ENCODE measurements around the gene USP24.
"Not testable (repeated sequence)": the region's sequence is repeated elsewhere in the genome, so short reads cannot be mapped to it uniquely, and the experiment has no call there.

USP24 gene

DNA sequence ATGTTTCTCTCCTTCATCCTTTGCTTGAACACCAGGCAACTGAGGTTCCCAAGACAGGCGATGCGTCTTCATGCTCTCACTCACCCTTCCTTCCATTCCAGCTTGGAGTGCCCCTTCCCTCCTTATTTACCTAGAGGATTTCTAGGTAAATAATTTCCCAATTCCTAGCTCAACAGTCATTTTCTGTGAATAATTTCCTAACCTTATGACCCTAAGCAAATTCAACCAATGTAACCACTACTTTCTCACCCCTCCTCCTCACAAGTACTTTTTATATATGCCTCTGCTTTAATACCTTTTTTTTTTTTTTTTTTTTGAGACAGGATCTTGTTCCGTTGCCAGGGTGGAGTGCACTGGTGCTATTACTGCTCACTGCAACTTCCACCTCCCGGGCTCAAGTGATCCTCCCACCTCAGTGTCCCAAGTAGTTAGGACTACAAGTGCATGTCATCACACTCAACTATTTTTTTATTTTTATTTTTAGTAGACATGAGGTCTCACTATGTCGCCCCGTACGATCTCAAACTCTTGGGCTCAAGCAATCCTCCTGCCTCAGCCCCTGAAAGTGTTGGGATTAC lies 86.7 kb downstream of the USP24 start:
- no peak for DNase-seq (ENCODE audit: low read depth in 3 of 3, low spot score in 1 of 3)

DNA sequence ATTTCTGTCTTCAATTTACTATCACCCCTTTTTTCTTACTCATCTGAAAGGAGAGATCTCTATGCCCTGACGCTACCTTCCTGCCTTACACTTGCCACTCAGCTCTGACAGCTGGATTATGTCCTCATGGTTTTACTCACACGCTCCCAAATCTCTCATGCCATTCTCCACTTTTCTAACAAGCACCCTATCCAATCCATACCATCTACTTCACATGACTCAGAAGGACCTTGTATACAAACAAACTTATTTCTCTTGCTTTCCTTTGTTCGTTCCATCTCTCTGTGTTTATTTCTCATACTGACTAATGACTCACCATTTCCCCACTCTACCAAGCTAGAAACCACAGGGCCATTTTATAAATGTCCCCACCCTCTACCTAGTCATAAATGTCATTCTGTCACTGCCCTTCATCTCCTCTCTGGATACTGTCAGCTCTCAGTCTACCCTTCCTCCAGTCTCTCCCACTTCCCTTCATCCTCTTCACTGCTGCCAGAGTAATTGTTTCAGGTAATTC lies 87.3 kb downstream of the USP24 start:
- DNase-seq (ENCODE audit: low read depth in 3 of 3, low spot score in 1 of 3) = no peak

DNA sequence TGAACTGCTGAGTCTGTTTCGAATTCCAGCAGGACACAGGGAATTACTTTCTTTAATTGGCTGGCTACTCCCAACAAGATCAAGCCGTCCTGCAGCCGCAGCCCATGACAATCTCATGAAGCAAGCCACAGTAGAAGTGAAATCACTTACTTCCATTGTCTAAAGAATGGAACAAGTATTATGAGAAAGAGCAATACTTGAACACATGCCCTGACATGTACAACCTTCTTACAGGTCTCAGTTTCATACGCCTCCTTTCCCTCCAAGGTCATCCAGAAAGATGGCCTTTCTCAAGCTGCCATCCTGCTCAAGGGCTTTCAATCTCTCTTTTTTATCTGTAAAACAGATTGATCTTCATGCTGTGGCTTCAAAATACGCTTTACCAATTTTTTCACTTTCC lies 90.7 kb downstream of the USP24 start:
- DNase-seq (ENCODE audit: low read depth in 3 of 3, low spot score in 1 of 3) = no peak

DNA sequence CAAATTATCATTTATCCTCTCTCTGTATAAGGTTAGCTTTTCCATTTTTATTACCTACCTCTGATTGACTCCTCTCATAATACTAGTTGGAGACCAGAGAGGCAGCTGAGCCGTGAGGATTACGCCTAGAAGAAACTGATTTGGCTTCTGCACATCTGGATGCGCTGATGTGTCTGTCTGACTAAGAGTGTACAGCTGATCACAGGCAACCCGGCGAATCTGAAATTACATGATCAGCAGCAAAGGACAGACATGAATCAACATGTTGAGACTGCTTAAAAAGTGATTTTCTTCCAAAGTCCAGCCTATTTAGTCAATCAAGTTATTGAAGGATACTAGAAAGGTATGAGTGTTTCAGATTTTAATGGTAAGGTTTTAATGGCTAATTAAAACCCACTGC lies 94.6 kb downstream of the USP24 start:
- DNase-seq (ENCODE audit: low read depth in 3 of 3, low spot score in 1 of 3) = no peak

DNA sequence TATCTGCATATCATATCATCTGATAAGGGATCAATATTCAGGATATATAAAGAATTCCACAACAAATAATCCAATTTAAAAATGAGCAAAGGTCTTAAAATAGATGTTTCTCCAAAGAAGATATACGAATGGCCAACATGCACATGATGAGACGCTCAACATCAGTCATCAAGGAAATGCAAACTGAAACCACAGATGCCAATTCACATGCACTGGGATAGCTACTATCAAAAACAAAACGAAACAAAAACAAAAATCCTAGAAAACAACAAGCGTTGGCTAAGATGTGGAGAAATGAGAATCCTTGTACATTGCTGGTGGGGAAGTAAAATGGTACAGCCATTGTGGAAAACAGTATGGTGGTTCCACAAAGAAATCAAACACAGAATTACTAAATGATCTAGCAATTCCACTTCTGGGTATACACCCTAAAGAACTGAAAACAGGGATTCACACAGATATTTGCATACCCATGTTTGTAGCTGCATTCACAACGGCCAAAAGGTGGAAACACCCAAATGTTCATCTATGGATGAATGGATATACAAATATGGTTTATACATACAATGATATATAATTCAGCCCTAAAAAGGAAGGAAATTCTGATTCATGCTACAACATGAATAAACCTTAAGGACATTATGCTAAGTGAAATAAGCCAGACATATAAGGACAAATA lies 96.4 kb downstream of the USP24 start:
- DNase-seq (ENCODE audit: low read depth in 3 of 3, low spot score in 1 of 3) = no peak

DNA sequence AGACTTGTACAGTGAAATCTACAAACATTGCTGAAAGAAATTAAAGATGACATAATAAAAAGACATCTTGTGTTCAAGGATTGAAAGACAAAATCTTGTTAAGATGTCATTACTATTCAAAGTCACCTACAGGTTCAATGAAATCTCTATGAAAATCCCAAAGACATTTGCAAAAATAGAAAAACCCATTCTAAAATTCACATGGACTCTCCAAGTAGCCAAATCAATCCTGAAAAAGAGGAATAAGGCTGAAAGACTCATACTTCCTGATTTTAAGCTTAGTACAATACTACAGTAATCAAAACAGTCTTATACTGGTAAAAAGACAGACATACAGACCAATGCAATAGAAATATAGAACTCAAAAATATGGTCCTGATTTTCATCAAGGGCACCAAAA lies 97.2 kb downstream of the USP24 start:
- no peak for DNase-seq (ENCODE audit: low read depth in 3 of 3, low spot score in 1 of 3)

DNA sequence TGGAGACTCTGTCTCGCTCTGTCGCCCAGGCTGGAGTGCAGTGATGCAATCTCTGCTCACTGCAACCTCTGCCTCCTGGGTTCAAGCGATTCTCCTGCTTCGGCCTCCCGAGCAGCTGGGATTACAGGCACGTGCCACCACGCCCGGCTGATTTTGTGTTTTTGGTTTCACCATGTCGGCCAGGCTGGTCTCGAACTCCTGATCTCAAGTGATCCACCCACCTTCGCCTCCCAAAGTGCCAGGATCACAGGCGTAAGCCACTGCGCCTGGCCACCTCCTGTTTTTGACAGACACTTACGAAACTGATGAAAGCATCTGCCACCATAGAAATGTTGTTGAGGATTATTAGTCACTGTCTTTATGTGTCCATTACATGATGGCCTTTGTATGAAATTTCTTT lies 106.2 kb downstream of the USP24 start:
- DNase-seq (ENCODE audit: low read depth in 3 of 3, low spot score in 1 of 3) = not testable (repeated sequence)

DNA sequence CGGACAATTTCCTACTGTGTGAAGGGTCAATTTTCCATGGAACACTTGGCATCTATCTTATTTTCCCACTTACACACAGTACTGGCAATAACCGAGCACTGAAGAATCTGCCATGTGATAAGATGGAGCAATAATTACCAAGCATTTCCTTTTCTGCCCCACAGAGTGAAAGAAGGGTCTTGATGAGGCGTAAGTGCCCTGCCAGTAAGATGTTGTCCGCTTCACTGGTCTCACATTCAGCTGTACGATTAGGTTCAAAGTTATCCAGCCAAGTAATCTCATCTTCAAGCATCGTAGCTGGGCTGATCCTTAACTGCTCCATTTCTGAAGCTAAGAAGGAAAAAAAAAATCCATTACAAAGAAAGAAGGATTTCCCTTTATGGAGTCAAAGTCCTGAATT lies 108.1 kb downstream of the USP24 start:
- no peak for DNase-seq (ENCODE audit: low read depth in 3 of 3, low spot score in 1 of 3)

DNA sequence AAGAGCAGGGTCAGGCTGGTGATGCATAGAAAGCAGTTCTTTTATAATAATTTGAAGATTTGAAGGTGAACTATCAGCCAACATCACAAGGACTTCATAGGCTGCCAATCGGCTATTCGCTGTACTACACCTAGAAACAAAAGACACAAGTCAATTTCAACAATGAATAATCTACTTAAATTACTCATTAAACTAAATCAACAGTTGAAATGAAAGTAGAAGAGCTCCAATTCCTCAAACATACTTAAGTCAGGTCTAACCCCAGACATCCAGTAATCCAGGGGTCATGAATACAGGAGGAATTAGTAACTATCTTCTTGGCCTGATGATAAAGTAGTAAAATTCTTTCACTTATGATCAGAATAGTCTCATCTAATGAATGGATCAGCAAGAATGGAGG lies 111.3 kb downstream of the USP24 start:
- no peak for DNase-seq (ENCODE audit: low read depth in 3 of 3, low spot score in 1 of 3)

DNA sequence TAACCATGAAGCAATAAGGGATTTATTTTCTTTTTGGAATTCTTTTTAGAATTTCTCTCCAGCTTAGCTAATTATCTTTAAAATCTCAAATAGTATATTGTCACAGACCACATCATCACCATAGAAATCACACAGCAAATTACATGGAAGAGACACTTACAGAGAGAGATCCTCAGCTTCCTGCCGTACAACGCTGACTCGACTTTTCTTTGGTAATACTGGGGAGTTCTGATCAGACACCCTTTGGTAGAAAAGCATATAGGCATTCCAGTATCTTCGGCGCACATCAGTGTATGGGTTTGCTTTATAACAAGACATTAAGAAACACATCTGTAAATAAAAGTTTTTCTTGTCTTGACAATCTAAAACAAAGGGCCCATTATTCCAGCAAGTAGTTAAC lies 120.1 kb downstream of the USP24 start:
- no peak for DNase-seq (ENCODE audit: low read depth in 3 of 3, low spot score in 1 of 3)

DNA sequence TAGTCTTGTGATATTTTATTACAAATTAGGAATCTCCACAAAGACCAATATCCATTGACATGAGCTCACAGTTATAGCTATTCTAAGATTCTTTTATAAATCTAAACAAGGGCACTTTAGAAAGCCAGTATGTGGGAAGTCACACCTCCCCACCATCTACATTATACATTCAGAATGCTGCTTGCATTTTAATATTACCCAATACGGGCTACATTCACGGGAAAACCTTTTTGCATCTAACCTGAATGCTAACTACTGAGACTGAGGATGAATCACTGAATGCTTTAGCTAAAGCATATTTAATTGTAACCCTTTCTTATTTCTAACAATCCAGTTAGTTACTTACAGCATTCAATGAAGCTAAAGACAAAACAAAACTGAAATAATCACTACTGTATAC lies 122.7 kb downstream of the USP24 start:
- no peak for DNase-seq (ENCODE audit: low read depth in 3 of 3, low spot score in 1 of 3)

DNA sequence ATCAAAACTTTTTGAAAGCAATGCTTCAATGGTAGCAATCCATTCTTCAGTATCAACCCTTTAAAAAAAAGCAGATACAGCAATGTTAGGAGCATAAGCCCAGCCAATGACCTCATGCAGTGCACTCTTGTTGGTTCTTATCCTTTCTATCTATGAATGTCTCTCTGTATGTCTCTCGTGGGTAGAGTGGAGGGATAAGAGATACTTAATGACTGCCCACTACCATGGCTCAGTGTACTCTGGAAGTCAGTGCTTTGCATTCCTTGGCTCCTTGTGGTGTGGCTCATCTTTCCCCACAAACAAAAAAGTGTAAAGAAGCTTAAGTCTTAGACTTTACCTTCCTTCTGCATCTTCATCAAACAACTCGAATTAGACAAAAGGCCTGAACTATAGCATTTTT lies 125.5 kb downstream of the USP24 start:
- DNase-seq (ENCODE audit: low read depth in 3 of 3, low spot score in 1 of 3) = no peak

DNA sequence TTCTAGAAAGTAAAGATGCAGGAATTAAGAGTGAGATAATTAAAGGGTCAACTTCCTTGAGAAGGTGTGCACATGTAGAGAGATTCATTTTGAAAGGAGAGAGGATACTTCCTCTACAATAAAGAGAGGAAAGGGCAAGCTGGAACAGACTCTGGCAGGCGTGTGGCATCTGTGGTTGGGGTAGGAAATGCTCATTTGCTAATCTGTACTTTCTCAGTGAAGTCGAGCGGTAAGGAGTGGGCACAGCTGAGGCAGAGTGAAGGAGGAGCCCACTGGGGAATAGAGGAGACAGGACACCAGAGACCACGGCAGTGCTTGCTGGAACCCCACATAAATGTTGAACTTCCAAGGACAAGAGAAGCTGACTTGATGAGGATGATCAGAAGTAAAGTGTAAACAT lies 126.8 kb downstream of the USP24 start:
- DNase-seq (ENCODE audit: low read depth in 3 of 3, low spot score in 1 of 3) = no peak

DNA sequence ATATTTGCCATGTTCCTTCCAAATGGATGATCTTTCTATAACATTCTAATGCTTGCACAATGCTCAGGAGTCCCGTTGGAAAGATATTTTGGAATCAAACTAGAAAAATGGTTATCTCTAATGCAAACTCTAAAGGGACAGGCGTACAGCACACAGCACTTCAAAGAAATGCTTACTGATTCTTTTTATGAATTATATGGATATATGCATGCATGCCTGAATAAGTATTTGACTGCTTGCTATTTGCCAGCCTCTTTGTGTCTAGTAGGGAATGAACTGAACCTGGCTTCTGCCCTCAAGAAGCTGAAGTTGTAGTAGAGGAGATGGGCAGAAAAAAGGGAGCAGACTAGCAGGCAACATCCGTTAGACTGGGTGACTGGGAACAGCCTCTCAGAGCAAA lies 127.7 kb downstream of the USP24 start:
- DNase-seq (ENCODE audit: low read depth in 3 of 3, low spot score in 1 of 3) = no peak

DNA sequence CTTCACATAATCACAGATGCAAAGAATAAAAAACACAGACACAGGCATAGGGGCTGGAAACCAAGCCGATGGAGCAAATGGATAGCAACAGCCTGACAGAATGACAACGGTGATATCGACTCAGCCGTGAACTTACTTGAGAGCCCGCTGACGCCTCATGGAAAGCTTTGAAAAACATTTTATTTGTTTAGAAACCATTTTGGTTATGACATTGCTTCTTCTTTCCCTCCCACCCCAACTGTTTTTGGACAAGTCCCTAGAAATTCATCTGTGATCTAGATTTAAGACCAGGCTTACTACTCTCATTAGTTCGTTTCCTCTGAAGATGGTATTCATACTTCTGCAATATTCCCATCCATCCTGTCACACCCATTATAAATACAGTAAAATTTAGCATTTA lies 130.9 kb downstream of the USP24 start:
- DNase-seq (ENCODE audit: low read depth in 3 of 3, low spot score in 1 of 3) = no peak

DNA sequence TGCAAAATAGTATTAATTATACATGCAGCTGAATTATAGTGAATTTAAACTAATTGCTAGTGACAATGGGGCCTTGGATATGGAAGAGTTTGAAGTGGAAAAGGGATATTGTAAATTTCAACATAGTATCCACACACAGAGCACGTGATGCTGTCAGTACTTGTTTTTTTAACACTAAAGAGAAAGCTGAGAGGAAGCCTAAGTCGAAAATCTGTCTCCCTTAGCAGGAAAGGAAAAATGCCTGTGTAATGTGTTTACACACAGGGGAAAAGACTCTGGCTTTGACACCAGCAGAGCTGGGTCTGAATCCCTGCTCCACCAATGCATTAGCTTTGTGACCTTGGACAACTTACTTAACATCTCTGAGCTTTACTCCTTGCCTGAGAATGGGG lies 133.3 kb downstream of the USP24 start:
- no peak for DNase-seq (ENCODE audit: low read depth in 3 of 3, low spot score in 1 of 3)

DNA sequence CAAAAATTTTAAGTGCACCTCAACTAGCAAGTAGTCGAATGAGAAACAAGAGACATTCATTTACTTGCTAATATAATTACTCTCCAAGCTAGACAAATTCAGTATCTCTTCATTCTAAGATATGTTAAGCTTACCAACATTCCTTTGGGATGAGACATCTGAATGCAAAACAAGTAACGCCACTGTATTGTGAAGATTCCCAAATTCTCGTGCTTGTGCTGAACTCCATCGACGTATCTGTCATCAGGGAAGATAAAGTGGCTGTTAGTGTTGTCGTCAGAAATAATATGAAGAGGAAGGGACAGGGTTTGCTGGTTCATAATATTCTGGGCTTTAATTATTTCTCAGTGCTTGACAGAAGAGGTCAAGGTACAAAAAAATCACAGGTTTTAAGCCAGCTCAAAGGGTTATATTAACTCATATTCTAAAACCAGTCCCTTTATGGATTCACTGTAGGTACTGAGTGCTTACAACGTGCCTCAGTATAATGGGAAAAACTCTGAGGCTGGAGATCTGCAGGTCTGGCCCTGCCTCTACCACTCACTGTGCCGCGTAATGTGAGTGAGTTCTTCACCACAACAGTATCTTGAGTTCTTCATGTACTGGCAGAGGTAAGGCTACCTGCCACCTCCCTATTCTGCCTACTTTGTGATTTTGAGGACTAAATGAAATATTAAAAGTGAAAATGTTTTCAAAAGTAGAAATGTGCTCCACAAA lies 133.8 kb downstream of the USP24 start:
- no peak for DNase-seq (ENCODE audit: low read depth in 3 of 3, low spot score in 1 of 3)

DNA sequence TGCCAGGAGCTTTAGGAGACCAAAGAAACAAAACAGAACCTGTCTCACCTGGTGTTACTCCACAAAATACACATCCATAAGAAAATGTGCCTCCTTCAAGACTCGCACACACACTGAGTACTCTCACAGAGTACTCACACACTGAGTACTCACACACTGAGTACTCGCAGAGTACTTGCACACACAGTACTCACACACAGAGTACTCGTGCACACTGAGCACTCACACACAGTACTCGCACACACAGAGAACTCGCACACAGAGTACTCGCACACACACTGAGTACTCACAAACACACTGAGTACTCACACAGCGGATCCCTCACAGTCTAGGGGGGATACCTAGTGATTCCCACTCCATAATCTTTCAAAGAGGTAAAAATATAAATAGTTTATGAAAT lies 135.5 kb downstream of the USP24 start:
- no peak for DNase-seq (ENCODE audit: low read depth in 3 of 3, low spot score in 1 of 3)

DNA sequence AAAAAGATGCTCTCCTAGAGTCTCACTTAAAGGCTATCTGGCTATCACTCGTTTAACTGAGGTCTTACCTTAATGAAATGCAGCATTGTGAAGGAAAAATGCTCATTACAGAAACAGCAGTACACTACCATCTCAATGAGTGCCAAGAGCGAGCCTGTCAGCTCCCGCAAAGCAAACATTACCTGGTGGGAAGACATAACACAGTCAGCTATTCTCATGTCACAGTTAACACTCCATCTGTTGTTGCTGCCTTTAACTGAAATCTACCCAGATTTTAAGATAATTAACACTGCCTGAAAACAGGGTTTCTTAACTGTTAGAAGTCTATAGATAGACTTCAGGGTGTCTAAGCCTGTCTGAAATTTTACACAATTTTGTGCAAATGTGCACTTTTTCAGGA lies 136.7 kb downstream of the USP24 start:
- DNase-seq (ENCODE audit: low read depth in 3 of 3, low spot score in 1 of 3) = no peak

DNA sequence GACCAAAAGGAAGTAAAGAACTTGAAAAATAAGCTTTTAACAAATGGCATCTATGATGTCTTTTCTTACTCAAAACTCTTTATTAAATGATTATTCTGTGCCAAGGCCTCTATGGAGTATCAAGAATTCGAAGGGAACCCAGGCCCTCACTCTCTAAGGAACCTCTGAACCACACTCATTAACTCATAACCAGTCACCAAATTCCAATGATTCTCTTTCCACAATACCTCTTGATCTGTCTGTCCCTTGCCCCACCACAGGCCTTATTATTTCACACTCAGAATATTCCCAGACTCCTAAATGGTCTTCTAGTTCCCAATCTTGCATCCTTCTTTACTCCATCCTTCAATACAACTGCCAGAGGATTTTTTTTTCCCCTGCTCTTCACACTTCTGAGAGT lies 138.8 kb downstream of the USP24 start:
- no peak for DNase-seq (ENCODE audit: low read depth in 3 of 3, low spot score in 1 of 3)

DNA sequence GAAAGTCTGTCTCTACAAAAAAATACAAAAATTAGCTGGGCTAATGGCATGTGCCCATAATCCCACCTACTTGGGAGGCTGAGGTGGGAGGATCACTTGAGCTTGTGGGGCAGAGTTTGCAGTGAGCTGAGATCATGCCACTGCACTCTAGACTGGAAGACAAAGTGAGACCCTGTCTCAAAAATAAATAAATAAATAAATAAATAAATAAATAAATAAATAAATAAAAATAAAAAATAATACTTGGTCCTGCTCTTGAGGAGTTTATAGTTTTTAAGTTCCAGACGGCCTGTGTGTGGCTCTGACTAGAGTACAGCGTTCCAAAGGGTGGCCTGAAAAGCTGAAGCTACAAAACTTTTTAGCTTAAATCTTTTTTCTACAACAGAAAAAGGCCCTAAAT lies 140.7 kb downstream of the USP24 start:
- DNase-seq (ENCODE audit: low read depth in 3 of 3, low spot score in 1 of 3) = no peak

DNA sequence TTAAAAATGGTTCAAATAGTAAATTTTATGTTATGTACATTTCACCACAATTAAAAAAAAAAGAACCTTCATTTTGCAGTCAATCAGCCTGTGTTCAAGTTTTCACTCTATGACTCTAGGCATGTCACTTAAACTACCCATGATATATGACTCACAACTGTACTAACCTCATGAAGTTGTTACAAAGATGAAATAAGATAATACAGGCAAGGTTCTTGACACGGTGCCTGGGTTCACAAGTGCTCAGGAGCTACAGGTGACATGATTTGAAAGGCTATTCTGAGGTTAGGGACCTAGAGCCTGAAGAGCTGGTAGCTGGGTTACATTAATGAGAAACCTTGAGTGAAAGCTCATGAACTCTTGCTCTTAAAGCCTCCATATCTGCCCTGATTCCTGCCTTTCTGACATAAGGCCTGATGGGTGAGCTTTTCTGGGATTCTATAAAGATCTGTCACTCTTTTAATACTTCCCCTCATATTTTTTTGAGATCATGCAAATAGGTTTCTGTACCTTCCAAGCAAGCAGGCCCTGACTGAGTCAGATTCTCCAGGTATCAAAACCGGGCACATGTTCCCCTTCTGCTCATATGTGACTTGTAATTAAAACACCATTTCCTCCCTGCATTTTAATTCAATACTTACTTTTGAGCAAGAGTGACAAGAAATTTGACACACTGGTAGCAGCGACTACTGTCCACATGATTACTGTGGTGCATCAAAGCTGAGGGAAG lies 141.8 kb downstream of the USP24 start:
- no peak for DNase-seq (ENCODE audit: low read depth in 3 of 3, low spot score in 1 of 3)
